Measurements from ENCODE around the gene ARMC5. TPM values are rescaled to one million over a fixed set of nuclear protein-coding genes. Genes with fewer than 3 reads are reported as not detected.

The ARMC5 gene
- polyA plus RNA-seq, 2 of the 4 experiments (the other 2 are of a cell fraction): 3.2 to 6.1 TPM

DNA sequence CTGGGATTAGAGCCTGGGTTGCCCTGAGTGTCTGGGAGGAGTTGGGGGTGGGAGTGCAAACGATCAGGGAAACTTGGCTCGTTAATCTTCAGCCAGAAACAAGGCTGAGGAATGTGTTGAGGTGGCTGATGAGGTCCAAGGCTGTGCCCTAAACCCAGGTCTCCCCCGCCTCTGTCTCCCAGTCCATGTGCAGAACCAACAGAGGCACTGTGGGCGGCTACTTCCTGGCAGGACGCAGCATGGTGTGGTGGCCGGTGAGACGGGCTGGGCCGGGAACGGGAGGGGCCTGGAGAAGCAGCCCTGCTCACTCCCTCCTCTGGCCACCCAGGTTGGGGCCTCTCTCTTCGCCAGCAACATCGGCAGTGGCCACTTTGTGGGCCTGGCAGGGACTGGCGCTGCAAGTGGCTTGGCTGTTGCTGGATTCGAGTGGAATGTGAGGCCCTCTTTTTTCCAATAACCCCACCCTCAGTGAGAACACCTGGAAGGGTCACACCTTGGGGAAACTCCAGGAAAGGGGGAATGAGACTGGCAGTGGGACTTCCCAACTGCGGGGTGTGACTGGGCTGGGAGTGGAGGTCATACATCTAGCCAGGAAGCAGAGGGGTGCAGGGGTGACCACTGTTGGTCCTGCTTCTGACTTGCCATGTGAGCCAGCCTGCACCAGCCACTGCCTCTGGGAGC, 25.3 kb downstream of the ARMC5 start:
- H3K9me3 ChIP-seq: no peaks in the 10 kb centered on the region
- ATAC-seq (peak; percentile 27 to 28; a peak in 3 of 6 replicates), FAIRE-seq (no peak), DNase-seq (ENCODE audit: low read depth in 1 of 2, low spot score in 1 of 2) (peak in 1 of 2 experiments; percentile 51)
- H3K4me2 ChIP-seq: peak overlapping the region; percentile 8; the same call in 2 of the 3 replicates
- no peak overlapping the region for H3K4me3 ChIP-seq
- WGBS (ENCODE audit: missing lambda C conversion rate): 45% methylated on average over 12 of the region's 14 CpGs
- H3K27ac ChIP-seq: peak overlapping the region in 1 of 2 experiments; percentile 40; a peak in 2 of 6 replicates
- ChIA-PET POLR2A (interaction anchor here (0.5 kb wide), 1 partner anchor 63 kb away, joined by 3 read pairs; no protein-coding TSS in a partner anchor), CTCF (no interaction called here)
- TF ChIP-seq MAFK (IDR thresholded peaks at IDR 0.05; ENCODE audit: partially characterized antibody) (no peak), EHF (CRISPR knock-in tag; IDR thresholded peaks at IDR 0.05) (no peak), CHD2 (IDR thresholded peaks at IDR 0.05; ENCODE audit: low read length, partially characterized antibody) (no peak), CBX8 (IDR thresholded peaks at IDR 0.05) (no peak)
- TF ChIP-seq, protein P1, sequence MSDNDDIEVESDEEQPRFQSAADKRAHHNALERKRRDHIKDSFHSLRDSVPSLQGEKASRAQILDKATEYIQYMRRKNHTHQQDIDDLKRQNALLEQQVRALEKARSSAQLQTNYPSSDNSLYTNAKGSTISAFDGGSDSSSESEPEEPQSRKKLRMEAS (IDR thresholded peaks at IDR 0.05): peak; percentile 20; the same call in 1 of the 2 replicates
- peaks cover 17% of the 10 kb centered on the region; the same call in 2 of the 3 replicates for H3K4me1 ChIP-seq

DNA sequence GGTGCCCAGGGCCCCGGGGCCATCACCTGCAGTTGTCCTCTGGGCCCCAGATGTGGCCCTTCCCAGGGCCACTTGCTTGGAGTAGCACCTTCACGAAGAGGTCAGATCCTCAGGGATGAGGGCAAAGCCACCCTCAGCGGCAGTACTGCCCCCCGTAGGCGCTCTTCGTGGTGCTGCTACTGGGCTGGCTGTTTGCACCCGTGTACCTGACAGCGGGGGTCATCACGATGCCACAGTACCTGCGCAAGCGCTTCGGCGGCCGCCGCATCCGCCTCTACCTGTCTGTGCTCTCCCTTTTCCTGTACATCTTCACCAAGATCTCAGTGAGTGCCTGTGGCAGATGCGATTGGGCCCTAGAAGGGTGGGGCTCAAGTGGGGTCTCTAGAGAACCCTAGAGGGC, 26.3 kb downstream of the ARMC5 start:
- 90% methylated on average over 17 of the region's 17 CpGs for WGBS (ENCODE audit: missing lambda C conversion rate)
- no peak for ATAC-seq
- CTCF ChIA-PET: interaction anchor here (0.7 to 1.0 kb wide), 2 partner anchors 9 to 383 kb away, joined by 4 to 7 read pairs; no protein-coding TSS in a partner anchor

DNA sequence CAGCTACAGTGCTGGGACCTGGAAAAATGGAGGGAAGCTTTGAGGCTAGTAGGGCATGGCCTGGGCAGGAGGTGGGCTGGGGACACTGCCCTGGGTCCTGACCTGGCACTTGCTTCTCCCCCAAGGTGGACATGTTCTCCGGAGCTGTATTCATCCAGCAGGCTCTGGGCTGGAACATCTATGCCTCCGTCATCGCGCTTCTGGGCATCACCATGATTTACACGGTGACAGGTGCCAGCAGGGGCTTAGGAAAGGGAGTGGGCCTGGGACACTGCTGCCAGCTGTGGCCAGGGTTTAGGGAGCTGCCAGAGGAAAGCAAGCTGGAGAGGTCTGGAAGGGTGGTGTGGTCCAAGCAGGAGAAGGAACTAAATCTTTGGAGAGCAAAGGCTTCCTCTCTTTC, 26.7 kb downstream of the ARMC5 start:
- DNase-seq (ENCODE audit: low read depth in 1 of 2, low spot score in 1 of 2) (no peak), FAIRE-seq (no peak), ATAC-seq (no peak)
- Histone ChIP-seq H3K4me2 (no peak overlapping the region), H3K27ac (no peak overlapping the region), H3K4me1 (peaks cover 17% of the 10 kb centered on the region; the same call in 2 of the 3 replicates), H3K4me3 (no peak overlapping the region), H3K9me3 (no peaks in the 10 kb centered on the region)
- POLR2A ChIA-PET: no interaction called here
- CTCF ChIA-PET: interaction anchor here (1.0 kb wide), 1 partner anchor 383 kb away, joined by 7 read pairs; no protein-coding TSS in a partner anchor
- WGBS (ENCODE audit: missing lambda C conversion rate): 87% methylated on average over 5 of the region's 5 CpGs
- TF ChIP-seq FOXS1 (CRISPR knock-in tag; IDR thresholded peaks at IDR 0.05): no peak
- TF ChIP-seq CHD2 (IDR thresholded peaks at IDR 0.05; ENCODE audit: low read length, partially characterized antibody): no peak
- no peak for TF ChIP-seq FOSB (CRISPR knock-in tag; IDR thresholded peaks at IDR 0.05)
- no peak for TF ChIP-seq PHF8 (IDR thresholded peaks at IDR 0.05; ENCODE audit: borderline replicate concordance, low read depth)
- TF ChIP-seq ZSCAN20 (CRISPR knock-in tag; IDR thresholded peaks at IDR 0.05): no peak
- no peak for TF ChIP-seq GATA3 (IDR thresholded peaks at IDR 0.05; ENCODE audit: borderline replicate concordance)
- no peak for TF ChIP-seq CBX2 (IDR thresholded peaks at IDR 0.05; ENCODE audit: borderline replicate concordance, low read depth)
- TF ChIP-seq, protein P2, sequence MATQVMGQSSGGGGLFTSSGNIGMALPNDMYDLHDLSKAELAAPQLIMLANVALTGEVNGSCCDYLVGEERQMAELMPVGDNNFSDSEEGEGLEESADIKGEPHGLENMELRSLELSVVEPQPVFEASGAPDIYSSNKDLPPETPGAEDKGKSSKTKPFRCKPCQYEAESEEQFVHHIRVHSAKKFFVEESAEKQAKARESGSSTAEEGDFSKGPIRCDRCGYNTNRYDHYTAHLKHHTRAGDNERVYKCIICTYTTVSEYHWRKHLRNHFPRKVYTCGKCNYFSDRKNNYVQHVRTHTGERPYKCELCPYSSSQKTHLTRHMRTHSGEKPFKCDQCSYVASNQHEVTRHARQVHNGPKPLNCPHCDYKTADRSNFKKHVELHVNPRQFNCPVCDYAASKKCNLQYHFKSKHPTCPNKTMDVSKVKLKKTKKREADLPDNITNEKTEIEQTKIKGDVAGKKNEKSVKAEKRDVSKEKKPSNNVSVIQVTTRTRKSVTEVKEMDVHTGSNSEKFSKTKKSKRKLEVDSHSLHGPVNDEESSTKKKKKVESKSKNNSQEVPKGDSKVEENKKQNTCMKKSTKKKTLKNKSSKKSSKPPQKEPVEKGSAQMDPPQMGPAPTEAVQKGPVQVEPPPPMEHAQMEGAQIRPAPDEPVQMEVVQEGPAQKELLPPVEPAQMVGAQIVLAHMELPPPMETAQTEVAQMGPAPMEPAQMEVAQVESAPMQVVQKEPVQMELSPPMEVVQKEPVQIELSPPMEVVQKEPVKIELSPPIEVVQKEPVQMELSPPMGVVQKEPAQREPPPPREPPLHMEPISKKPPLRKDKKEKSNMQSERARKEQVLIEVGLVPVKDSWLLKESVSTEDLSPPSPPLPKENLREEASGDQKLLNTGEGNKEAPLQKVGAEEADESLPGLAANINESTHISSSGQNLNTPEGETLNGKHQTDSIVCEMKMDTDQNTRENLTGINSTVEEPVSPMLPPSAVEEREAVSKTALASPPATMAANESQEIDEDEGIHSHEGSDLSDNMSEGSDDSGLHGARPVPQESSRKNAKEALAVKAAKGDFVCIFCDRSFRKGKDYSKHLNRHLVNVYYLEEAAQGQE (IDR thresholded peaks at IDR 0.05): no peak
- no peak for TF ChIP-seq ZFP36 (IDR thresholded peaks at IDR 0.05; ENCODE audit: borderline replicate concordance, partially characterized antibody)
- TF ChIP-seq JUN (IDR thresholded peaks at IDR 0.05): no peak
- TF ChIP-seq MYC (IDR thresholded peaks at IDR 0.05; ENCODE audit: borderline replicate concordance, low read length): no peak
- no peak for TF ChIP-seq KDM5A (IDR thresholded peaks at IDR 0.05)
- TF ChIP-seq EP300 (IDR thresholded peaks at IDR 0.05): no peak
- TF ChIP-seq RCOR1 (IDR thresholded peaks at IDR 0.05; ENCODE audit: low read depth, low read length): no peak

More for the DNA sequence above, 26.3 kb downstream of the ARMC5 start:
- H3K4me3 ChIP-seq: no peak overlapping the region
- FAIRE-seq (no peak), DNase-seq (ENCODE audit: low read depth in 1 of 2, low spot score in 1 of 2) (no peak)
- TF ChIP-seq RARB (CRISPR knock-in tag; IDR thresholded peaks at IDR 0.05) (no peak), MAFK (IDR thresholded peaks at IDR 0.05; ENCODE audit: partially characterized antibody) (no peak), NR3C1 (IDR thresholded peaks at IDR 0.05) (no peak), RCOR1 (IDR thresholded peaks at IDR 0.05; ENCODE audit: low read depth, low read length) (no peak), KDM1A (IDR thresholded peaks at IDR 0.05; ENCODE audit: low read depth) (no peak), EHMT2 (IDR thresholded peaks at IDR 0.05; ENCODE audit: low read depth) (no peak), EP300 (IDR thresholded peaks at IDR 0.05) (no peak), HOXB13 (CRISPR knock-in tag; IDR thresholded peaks at IDR 0.05; ENCODE audit: low read depth) (no peak), POLR2A (IDR thresholded peaks at IDR 0.05; ENCODE audit: low read length) (no peak), FOSB (CRISPR knock-in tag; IDR thresholded peaks at IDR 0.05) (no peak), NFE2L2 (conservative IDR thresholded peaks at IDR 0.05; ENCODE audit: low read length) (no peak)
- TF ChIP-seq, protein P3, sequence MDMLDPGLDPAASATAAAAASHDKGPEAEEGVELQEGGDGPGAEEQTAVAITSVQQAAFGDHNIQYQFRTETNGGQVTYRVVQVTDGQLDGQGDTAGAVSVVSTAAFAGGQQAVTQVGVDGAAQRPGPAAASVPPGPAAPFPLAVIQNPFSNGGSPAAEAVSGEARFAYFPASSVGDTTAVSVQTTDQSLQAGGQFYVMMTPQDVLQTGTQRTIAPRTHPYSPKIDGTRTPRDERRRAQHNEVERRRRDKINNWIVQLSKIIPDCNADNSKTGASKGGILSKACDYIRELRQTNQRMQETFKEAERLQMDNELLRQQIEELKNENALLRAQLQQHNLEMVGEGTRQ (IDR thresholded peaks at IDR 0.05): no peak
- TF ChIP-seq, protein P2 (IDR thresholded peaks at IDR 0.05): no peak
- H3K4me2 ChIP-seq: no peak overlapping the region
- peaks cover 17% of the 10 kb centered on the region; the same call in 2 of the 3 replicates for H3K4me1 ChIP-seq
- H3K9me3 ChIP-seq: no peaks in the 10 kb centered on the region
- H3K27ac ChIP-seq: no peak overlapping the region
- POLR2A ChIA-PET: no interaction called here

Data from A549 (cell line).